Esophagus mucosa (tissue), 1 donor: ENCODE data around the gene FAU. TPM values are rescaled to one million over a fixed set of nuclear protein-coding genes. Genes with fewer than 3 reads are reported as not detected.

Experiments
- ATAC-seq: fragments of 200-7000 bp; cut with Tn5 transposase; one replicate; pipeline ENCODE4 v1.9.1; 2020
- total RNA-seq: library from RNA; stranded (reverse); gene quantifications from one replicate; pipeline ENCODE4 v1.2.4, GENCODE V29; 2023
- donor health status: DM: yes; HTN: yes; CAD: no.

The FAU gene
- total RNA-seq, 1 donor from 2014 or later = 758 TPM

DNA sequence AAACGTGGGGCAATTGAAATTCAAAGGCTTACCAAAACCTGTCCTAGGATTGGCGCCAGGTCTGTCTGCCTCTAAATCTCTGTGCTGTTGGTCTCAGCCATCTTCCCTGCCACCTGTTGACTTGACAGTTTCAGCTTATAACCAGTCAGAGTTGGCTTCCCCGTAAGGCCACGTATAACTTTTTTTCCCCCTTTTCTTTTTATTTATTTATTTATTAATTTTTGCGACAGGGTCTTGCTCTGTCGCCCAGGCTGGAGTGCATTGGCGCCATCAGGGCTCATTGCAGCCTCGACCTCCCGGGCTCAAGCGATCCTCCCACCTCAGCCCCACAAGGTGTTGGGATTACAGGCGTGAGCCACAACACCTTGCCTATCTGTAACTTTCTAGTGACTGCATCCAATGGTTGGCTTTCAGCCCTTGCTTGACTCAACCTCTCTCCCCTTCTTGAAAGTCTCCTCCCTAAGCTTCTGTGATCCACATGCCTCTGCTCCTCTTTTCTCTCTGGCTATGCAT, 13.8 kb upstream of the FAU start:
- ATAC-seq = no peak

DNA sequence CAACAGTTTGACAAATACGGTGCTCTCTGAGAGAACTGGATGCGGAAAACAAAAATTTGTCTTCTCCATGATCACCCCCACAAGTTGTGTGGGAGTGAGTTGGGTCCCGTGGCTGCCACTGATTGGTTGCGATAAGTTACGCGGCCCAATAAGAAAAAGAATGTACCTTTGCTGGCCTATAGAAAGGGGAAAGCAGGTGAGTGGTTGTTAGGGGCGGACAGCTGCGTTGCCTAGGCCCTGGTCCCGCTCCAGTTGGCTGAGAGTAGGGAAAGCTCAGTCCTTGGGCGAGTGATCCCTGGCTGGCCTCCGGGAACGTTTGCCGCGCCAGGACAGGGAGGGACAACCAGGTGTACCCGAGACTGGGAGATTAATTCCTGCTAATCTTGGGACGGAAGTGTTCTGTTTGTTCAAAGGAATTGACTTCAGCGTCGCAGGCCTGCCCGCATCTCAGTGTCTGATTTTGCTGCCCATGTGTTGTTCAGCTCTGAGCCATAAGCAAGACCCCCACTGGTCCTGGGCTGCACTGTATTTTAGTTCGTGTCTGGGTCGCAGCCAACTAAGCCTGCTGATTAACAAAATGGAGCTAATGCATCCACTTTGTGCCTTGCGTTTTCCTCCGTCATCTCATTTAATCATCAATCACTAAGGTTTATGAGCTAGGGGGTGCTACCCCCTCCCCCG, 13.2 kb upstream of the FAU start:
- ATAC-seq = peak; percentile 88

- peak; percentile 83 for ATAC-seq
Observed at GRCh38 chr11:65134240-65134951, 12.5 kb upstream of the FAU start, which contains the start of gene SYVN1. SYVN1 (minus strand) TSS chr11:65134519; CDS start chr11:65133601, 918 bp downstream.

DNA sequence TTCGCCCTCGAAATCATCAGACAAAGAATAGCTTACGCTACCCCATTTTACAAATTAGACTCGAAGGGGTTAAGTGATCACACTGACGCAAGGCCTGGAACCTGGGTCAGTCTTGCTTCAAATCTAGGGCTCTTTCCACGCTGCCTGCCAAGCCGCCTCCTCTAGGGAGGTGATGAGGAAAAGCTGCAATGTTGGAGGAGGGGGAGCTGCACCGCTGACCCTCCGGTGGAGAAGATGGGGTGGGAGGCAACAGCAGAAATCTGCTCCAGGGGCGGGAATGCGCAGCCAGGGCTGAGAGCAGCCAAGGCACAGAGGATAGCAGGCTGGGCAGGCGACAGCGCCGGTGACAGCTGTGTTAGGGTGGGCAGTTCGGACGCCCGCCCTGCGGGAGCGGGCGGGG, 11.8 kb upstream of the FAU start:
- no peak for ATAC-seq

DNA sequence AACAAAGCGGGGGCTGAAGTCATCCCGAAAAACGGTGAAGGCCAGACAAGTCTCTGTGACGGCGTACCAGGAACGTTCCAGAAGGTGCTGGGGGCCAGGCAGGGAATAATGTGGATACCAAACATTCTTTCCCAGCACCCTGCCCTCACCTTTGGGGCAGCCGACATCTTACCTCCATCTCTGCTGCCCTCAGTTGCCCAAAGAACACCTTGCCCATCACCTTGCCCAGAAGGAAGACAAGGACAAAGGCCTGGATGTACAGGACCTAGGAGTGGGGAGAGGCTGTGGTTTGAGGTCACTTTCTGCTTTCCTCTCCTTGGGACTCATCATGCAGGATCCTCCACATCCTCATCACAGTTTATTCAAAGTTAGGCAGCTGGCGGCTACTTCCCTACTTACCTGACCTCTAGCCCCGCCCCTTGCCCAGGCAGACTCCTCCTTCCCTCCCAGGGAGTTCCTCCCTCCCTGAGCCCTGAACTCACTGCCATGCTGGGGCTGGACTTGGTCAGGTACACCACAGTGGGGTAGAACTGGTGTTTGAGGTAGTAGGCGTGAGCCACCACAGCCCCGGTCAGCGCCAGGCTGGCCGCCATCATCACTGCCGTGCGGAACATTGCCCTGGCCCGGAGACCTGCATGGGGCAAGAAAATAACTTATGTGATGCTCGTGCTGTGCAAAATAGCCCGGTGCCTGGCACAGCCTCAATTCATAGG, 11.2 kb upstream of the FAU start:
- peak; percentile 42 for ATAC-seq

DNA sequence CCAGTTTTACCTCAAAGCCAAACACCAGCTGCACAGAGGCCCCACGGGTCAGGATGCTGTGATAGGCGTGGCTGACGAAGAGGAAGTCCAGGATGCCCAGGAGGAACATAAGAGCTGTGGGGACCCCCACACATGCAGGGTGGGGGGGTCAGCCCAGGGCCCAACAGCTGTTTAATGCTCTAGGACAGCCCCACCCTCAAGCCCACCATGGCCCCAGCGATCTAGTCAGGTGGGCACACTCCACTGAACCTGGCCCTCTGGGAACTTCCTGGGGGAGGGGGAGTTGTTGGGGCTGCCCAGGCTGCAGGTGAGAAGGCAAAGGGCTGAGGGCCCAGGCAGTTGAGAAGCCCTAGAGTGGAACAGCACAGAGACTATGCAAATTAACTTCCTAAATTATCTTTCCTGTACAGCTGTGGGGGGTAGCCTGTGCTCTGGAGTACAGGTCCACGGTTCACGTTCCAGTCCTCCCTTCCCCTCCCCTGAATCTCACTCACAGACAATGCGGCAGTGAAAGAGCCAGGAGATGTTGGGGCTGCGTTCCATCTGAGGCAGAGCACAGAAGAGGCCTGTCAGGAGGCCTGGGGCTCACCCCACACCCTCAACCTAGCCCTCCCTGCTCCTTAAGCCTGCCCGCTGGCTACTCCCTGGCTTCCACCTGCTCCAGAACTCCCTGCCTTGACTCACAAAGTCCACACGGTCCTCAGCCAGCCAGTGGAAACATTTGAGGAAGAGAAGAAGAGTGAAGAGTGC, 10.5 kb upstream of the FAU start:
- ATAC-seq = no peak

- ATAC-seq = no peak
Observed at GRCh38 chr11:65131895-65132237, 9.9 kb upstream of the FAU start.

DNA sequence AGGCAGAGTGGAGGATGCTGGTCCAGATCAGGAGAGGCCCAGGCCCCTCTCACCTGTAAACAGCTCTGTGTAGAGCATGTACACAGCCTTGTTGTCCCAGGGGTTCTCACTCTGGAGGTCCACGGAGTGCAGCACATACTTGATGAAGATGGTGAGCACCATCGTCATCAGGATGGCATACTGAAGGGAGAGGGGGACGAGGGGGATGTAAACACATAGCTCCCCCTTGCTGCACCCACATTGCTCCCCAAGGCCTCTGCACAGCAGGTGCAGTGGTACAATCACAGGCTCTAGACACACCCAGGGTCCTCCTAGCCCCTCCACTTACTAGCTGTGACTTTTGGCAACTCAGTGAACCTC, 9.5 kb upstream of the FAU start:
- no peak for ATAC-seq

- no peak for ATAC-seq
Observed at GRCh38 chr11:65130631-65131416, 8.9 kb upstream of the FAU start.

GRCh38 chr11:65129649-65130441, 7.9 kb upstream of the FAU start:
- ATAC-seq = no peak

DNA sequence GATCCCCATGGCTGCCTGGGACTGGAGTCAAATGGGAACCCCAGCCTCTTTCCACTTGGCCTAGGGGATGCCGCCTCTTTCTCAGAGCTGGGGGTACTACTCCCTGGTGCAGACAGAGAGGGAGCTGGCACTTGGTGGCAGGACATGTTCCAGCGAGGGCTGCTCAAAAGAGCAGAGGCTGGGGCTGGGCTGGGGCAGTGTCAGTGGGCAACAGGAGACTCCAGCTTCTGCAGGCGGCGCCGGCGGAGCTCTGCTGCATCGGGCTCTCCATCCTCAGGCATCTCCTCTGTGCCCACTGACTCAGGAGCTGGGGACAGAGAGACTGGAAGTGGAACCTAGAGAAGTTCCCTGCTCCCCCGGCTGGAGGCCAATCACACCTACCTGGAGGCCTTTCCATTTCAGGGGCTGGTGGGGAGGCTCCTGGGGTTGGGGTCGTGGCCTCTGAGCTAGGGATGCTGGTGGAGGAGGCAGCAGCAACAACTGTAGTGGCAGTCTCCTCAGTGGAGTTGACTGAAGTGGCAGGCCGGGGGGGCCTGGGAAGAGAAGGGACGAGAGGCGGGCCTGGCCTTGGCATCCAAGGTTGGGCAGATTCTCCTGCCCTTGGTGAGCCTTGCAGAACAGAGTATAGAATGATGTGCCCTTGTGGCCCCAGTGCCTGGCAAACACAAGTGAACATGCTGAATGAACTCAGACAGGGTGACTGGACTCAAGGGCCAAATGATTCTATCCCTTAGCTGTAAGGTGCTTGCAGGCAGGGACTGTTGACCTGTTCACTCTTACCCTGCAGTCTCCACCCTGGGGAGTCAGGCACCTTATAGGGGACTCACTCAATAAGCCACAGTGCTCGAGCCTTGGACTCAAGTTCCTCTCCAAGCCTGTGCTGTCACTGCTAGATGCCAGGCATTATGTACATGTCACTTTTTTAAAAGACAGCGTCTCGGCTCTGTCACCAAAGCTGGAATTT, 6.5 kb upstream of the FAU start:
- no peak for ATAC-seq

GRCh38 chr11:65127473-65128181, 5.7 kb upstream of the FAU start:
- no peak for ATAC-seq

DNA sequence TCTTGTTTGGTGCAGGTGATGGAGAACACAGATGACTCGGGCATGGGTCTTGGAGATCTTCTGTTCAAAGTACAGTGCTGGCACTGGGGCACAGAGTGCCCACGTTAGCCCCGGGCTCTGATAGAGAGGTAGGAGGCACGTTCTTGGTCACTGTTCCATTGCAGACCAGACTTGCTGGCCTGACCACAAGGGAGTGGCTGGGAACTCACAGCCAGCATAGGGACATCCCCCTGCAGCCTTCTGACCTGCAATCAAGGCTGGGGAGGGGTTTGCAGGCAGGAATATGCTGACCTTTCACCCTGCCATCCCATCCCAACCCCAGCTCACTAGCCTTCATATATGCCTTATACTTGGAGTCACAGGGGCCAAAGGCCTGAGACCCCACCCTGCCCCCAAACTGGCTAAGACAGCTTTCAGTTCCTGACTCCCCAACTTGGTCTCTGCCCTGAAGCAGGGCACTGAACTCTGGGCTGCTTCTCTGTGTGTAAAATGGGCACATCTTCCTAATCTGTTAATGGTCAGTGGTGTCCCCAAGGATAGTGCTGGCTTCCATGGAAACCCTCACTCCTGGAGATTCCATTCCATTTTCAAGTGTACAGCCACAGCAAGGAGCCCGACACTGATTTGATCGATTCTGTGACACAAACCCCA, 4.8 kb upstream of the FAU start:
- no peak for ATAC-seq

GRCh38 chr11:65125197-65126056, 3.5 kb upstream of the FAU start:
- no peak for ATAC-seq

- ATAC-seq = no peak
Observed at GRCh38 chr11:65124480-65125196, 2.7 kb upstream of the FAU start.

- peak; percentile 9 for ATAC-seq
Observed at GRCh38 chr11:65121447-65121864, 478 bp downstream of the FAU start.

DNA sequence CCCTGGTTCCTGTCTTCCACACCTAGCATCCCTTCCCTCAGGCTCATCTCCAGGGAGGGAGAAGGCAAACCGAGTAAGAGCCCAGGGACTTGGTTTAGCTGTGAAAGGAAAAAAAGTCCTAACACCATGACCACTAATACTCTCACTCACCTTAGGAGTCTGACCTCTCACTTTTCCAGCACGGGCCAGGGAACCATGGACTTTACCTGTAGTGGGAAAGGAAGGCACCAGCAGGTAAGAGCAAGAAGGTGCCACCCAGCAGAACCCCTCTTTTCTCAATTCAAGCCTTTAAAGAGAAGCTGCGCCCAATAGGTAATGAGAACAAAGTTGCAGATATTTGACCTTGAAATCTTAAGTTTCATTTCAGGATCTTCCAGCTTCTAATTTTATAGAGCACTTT, 1.1 kb downstream of the FAU start:
- ATAC-seq = no peak
